ENCODE measurements around the gene MAP10. TPM values are rescaled to one million over a fixed set of nuclear protein-coding genes. Genes with fewer than 3 reads are reported as not detected.

The MAP10 gene
- total RNA-seq, 1 donor from 2014 or later: 3.6 TPM

- TF ChIP-seq CTCF (IDR thresholded peaks at IDR 0.05; ENCODE audit: unreplicated experiment): no peak
- DNase-seq (ENCODE audit: low spot score, unreplicated experiment): no peak
- H3K4me3 Mint-ChIP-seq (ENCODE audit: low read depth): no peak overlapping the region
- no peaks in the 10 kb centered on the region for H3K27me3 Mint-ChIP-seq
- H3K4me1 Mint-ChIP-seq (ENCODE audit: low read depth): peaks cover 17% of the 10 kb centered on the region
- H3K36me3 Mint-ChIP-seq (ENCODE audit: insufficient read depth): no peaks in the 10 kb centered on the region
- H3K9me3 Mint-ChIP-seq (ENCODE audit: low read depth): peaks cover 11% of the 10 kb centered on the region
- H3K27ac Mint-ChIP-seq: no peak overlapping the region
Observed at GRCh38 chr1:232767305-232768074, 37.7 kb upstream of the MAP10 start.

- no peak for DNase-seq (ENCODE audit: low spot score, unreplicated experiment)
- Mint-ChIP-seq H3K4me3 (ENCODE audit: low read depth) (no peak overlapping the region), H3K4me1 (ENCODE audit: low read depth) (peaks cover 17% of the 10 kb centered on the region), H3K9me3 (ENCODE audit: low read depth) (no peaks in the 10 kb centered on the region), H3K27ac (no peak overlapping the region), H3K36me3 (ENCODE audit: insufficient read depth) (no peaks in the 10 kb centered on the region), H3K27me3 (no peaks in the 10 kb centered on the region)
- no peak for TF ChIP-seq CTCF (IDR thresholded peaks at IDR 0.05; ENCODE audit: unreplicated experiment)
Observed at GRCh38 chr1:232768793-232769192, 36.4 kb upstream of the MAP10 start.

- no peaks in the 10 kb centered on the region for H3K27me3 Mint-ChIP-seq
- peaks cover 12% of the 10 kb centered on the region for H3K4me1 Mint-ChIP-seq (ENCODE audit: low read depth)
- H3K27ac Mint-ChIP-seq: no peak overlapping the region
- H3K9me3 Mint-ChIP-seq (ENCODE audit: low read depth): no peaks in the 10 kb centered on the region
- DNase-seq (ENCODE audit: low spot score, unreplicated experiment): no peak
- no peaks in the 10 kb centered on the region for H3K36me3 Mint-ChIP-seq (ENCODE audit: insufficient read depth)
- TF ChIP-seq CTCF (IDR thresholded peaks at IDR 0.05; ENCODE audit: unreplicated experiment): no peak
- H3K4me3 Mint-ChIP-seq (ENCODE audit: low read depth): no peak overlapping the region
Observed at GRCh38 chr1:232769733-232770132, 35.5 kb upstream of the MAP10 start.

- no peaks in the 10 kb centered on the region for H3K27me3 Mint-ChIP-seq
- no peaks in the 10 kb centered on the region for H3K9me3 Mint-ChIP-seq (ENCODE audit: low read depth)
- H3K27ac Mint-ChIP-seq: no peak overlapping the region
- DNase-seq (ENCODE audit: low spot score, unreplicated experiment): no peak
- no peak overlapping the region for H3K4me3 Mint-ChIP-seq (ENCODE audit: low read depth)
- no peaks in the 10 kb centered on the region for H3K4me1 Mint-ChIP-seq (ENCODE audit: low read depth)
- no peaks in the 10 kb centered on the region for H3K36me3 Mint-ChIP-seq (ENCODE audit: insufficient read depth)
- no peak for TF ChIP-seq CTCF (IDR thresholded peaks at IDR 0.05; ENCODE audit: unreplicated experiment)
Observed at GRCh38 chr1:232773752-232774151, 31.5 kb upstream of the MAP10 start.

- no peaks in the 10 kb centered on the region for H3K36me3 Mint-ChIP-seq (ENCODE audit: insufficient read depth)
- H3K4me3 Mint-ChIP-seq (ENCODE audit: low read depth): no peak overlapping the region
- no peak overlapping the region for H3K27ac Mint-ChIP-seq
- no peaks in the 10 kb centered on the region for H3K9me3 Mint-ChIP-seq (ENCODE audit: low read depth)
- TF ChIP-seq CTCF (IDR thresholded peaks at IDR 0.05; ENCODE audit: unreplicated experiment): no peak
- no peak for DNase-seq (ENCODE audit: low spot score, unreplicated experiment)
- no peaks in the 10 kb centered on the region for H3K4me1 Mint-ChIP-seq (ENCODE audit: low read depth)
- peaks cover 3% of the 10 kb centered on the region for H3K27me3 Mint-ChIP-seq
Observed at GRCh38 chr1:232776526-232777106, 28.6 kb upstream of the MAP10 start.
